Trophoblast cell (in vitro differentiated cells and primary cell): Measurements from ENCODE around the gene KLHL35.
"Not testable (repeated sequence)": the region's sequence is repeated elsewhere in the genome, so short reads cannot be mapped to it uniquely, and the experiment has no call there.

ENCODE experiments used
- DNase-seq, 2 donors: peaks; one replicate each; pipeline ENCODE4 v3.0.0-alpha.2; 2016
- H2AFZ ChIP-seq: 2 replicates; pipeline ENCODE4 v1.6.1; 2013; ENCODE audit warnings: low read length, moderate library complexity, mild to moderate bottlenecking; ENCODE audit not compliant: insufficient read depth, poor library complexity
- H2AK5ac ChIP-seq: 2 replicates; pipeline ENCODE4 v1.6.1; 2013; ENCODE audit warnings: mild to moderate bottlenecking, low read length
- H2BK120ac ChIP-seq: 2 replicates; pipeline ENCODE4 v1.6.1; 2013; ENCODE audit warnings: low read length, mild to moderate bottlenecking, moderate library complexity; ENCODE audit not compliant: insufficient read depth, poor library complexity
- H2BK12ac ChIP-seq: 2 replicates; pipeline ENCODE4 v1.6.1; 2013; ENCODE audit warnings: mild to moderate bottlenecking, low read length, moderate library complexity
- H2BK5ac ChIP-seq: 2 replicates; pipeline ENCODE4 v1.6.1; 2013; ENCODE audit warnings: low read length, low read depth, moderate library complexity, mild to moderate bottlenecking; ENCODE audit not compliant: poor library complexity
- H3K14ac ChIP-seq: 2 replicates; pipeline ENCODE4 v1.6.1; 2013; ENCODE audit warnings: mild to moderate bottlenecking, low read length
- H3K18ac ChIP-seq: 2 replicates; pipeline ENCODE4 v1.6.1; 2013; ENCODE audit warnings: mild to moderate bottlenecking, low read length
- H3K23ac ChIP-seq: 2 replicates; pipeline ENCODE4 v1.6.1; 2013; ENCODE audit warnings: low read length
- H3K27ac ChIP-seq: 2 replicates; pipeline ENCODE4 v1.5.1; 2013; ENCODE audit warnings: low read depth, mild to moderate bottlenecking, inconsistent platforms, low read length, moderate library complexity
- H3K27me3 ChIP-seq: 2 replicates; pipeline ENCODE4 v1.6.1; 2013; ENCODE audit warnings: inconsistent platforms, mild to moderate bottlenecking, low read length, moderate library complexity; ENCODE audit not compliant: insufficient read depth
- H3K36me3 ChIP-seq, 2 experiments: 1 replicate in 1 of 2; 2 replicates in 1 of 2; pipeline ENCODE4 v1.6.1; 2013; ENCODE audit warnings: low read length in 2 of 2, mild to moderate bottlenecking in 2 of 2, moderate library complexity in 1 of 2; ENCODE audit not compliant: insufficient read depth in 2 of 2, control insufficient read depth in 1 of 2
- H3K4ac ChIP-seq: 2 replicates; pipeline ENCODE4 v1.6.1; 2013; ENCODE audit warnings: low read depth, mild to moderate bottlenecking, low read length, moderate library complexity
- H3K4me1 ChIP-seq, 2 experiments: 1 replicate in 1 of 2; 2 replicates in 1 of 2; pipeline ENCODE4 v1.6.1; 2013; ENCODE audit warnings: low read length in 2 of 2, mild to moderate bottlenecking in 2 of 2, moderate library complexity in 1 of 2; ENCODE audit not compliant: insufficient read depth in 2 of 2, control insufficient read depth in 1 of 2
- H3K4me2 ChIP-seq: 2 replicates; pipeline ENCODE4 v1.6.1; 2013; ENCODE audit warnings: inconsistent platforms, mild to moderate bottlenecking, low read length, moderate library complexity
- H3K4me3 ChIP-seq: 2 replicates; pipeline ENCODE4 v1.5.1; 2013; ENCODE audit warnings: mild to moderate bottlenecking, low read depth, low read length, inconsistent platforms
- H3K79me1 ChIP-seq: one replicate; pipeline ENCODE4 v1.6.1; 2013; ENCODE audit warnings: low read length
- H3K79me2 ChIP-seq: 2 replicates; pipeline ENCODE4 v1.6.1; 2013; ENCODE audit warnings: low read length, mild to moderate bottlenecking; ENCODE audit not compliant: control insufficient read depth, insufficient read depth, poor library complexity
- H3K9ac ChIP-seq: 2 replicates; pipeline ENCODE4 v1.6.1; 2013; ENCODE audit warnings: mild to moderate bottlenecking, low read length
- H3K9me3 ChIP-seq: 2 replicates; pipeline ENCODE4 v1.6.1; 2013; ENCODE audit warnings: low read depth, mild to moderate bottlenecking, control low read depth, inconsistent platforms, low read length; ENCODE audit not compliant: insufficient read depth
- H4K12ac ChIP-seq: 2 replicates; pipeline ENCODE4 v1.6.1; 2013; ENCODE audit warnings: low read depth, mild to moderate bottlenecking, low read length, moderate library complexity
- H4K8ac ChIP-seq: 2 replicates; pipeline ENCODE4 v1.6.1; 2013; ENCODE audit warnings: low read depth, mild to moderate bottlenecking, low read length, moderate library complexity
- H4K91ac ChIP-seq: one replicate; pipeline ENCODE4 v1.6.1; 2013; ENCODE audit warnings: low read depth, mild to moderate bottlenecking, low read length, moderate library complexity
- WGBS: extraction: QIAGEN DNeasy Blood & Tissue Kit; methylation state at CpG from one replicate; pipeline ENCODE4 v1.1.7; 2013; ENCODE audit warnings: missing lambda C conversion rate; ENCODE audit not compliant: insufficient read length, insufficient coverage; ENCODE audit errors: extremely low coverage; 5-methylcytosine and 5-hydroxymethylcytosine counted together

KLHL35 gene

GRCh38 chr11:75413146-75413545 is 19.9 kb downstream of the KLHL35 start:
- H3K4me1 ChIP-seq, H2AK5ac ChIP-seq, H3K4me2 ChIP-seq, H3K18ac ChIP-seq, H3K23ac ChIP-seq, H3K79me1 ChIP-seq, H3K4ac ChIP-seq, DNase-seq, H2BK5ac ChIP-seq, H2BK120ac ChIP-seq, H4K8ac ChIP-seq, H3K4me3 ChIP-seq, H2AFZ ChIP-seq, H3K79me2 ChIP-seq, H4K91ac ChIP-seq, H3K9me3 ChIP-seq, H3K9ac ChIP-seq, H3K27ac ChIP-seq, H3K27me3 ChIP-seq, H4K12ac ChIP-seq, H2BK12ac ChIP-seq, H3K14ac ChIP-seq: not testable (repeated sequence)
- WGBS = no CpG with 5 or more reads among the region's 10 CpGs
- H3K36me3 ChIP-seq = peaks cover 24 to 45% of the 10 kb centered on the region in 2 experiments

- H3K9me3 ChIP-seq, H3K27ac ChIP-seq, H3K79me2 ChIP-seq, H3K18ac ChIP-seq, H3K4me2 ChIP-seq, H3K23ac ChIP-seq, H4K12ac ChIP-seq, H3K14ac ChIP-seq, H2BK120ac ChIP-seq, H3K4ac ChIP-seq, H2BK12ac ChIP-seq, H3K4me1 ChIP-seq, H4K8ac ChIP-seq, H2AK5ac ChIP-seq, H2AFZ ChIP-seq, H3K27me3 ChIP-seq, H3K9ac ChIP-seq, H2BK5ac ChIP-seq, H3K79me1 ChIP-seq, H3K4me3 ChIP-seq, H4K91ac ChIP-seq, DNase-seq: not testable (repeated sequence)
- H3K36me3 ChIP-seq = peaks cover 31 to 55% of the 10 kb centered on the region in 2 experiments
- no CpG with 5 or more reads among the region's 33 CpGs for WGBS
Observed at GRCh38 chr11:75409971-75410370, 23.0 kb downstream of the KLHL35 start.

- Histone ChIP-seq H3K4me3 (no peak overlapping the region), H3K4me2 (no peak overlapping the region), H2AK5ac (no peak overlapping the region), H2BK5ac (no peak overlapping the region), H3K9me3 (no peaks in the 10 kb centered on the region), H3K23ac (no peak overlapping the region), H3K27ac (no peak overlapping the region), H3K9ac (no peak overlapping the region), H3K79me2 (no peaks in the 10 kb centered on the region), H4K12ac (no peak overlapping the region), H3K18ac (no peak overlapping the region), H3K4me1 (no peaks in the 10 kb centered on the region), H3K27me3 (no peaks in the 10 kb centered on the region), H2AFZ (no peak overlapping the region), H4K91ac (no peak overlapping the region), H2BK12ac (no peak overlapping the region), H2BK120ac (no peak overlapping the region), H3K36me3 (peaks cover 33 to 58% of the 10 kb centered on the region in 2 experiments), H3K4ac (no peak overlapping the region), H3K79me1 (no peaks in the 10 kb centered on the region), H4K8ac (no peak overlapping the region), H3K14ac (no peak overlapping the region)
- WGBS = no CpG with 5 or more reads among the region's 2 CpGs
- DNase-seq = no peak
Observed at GRCh38 chr11:75408957-75409219, 24.1 kb downstream of the KLHL35 start.

GRCh38 chr11:75406338-75406777 is 26.6 kb downstream of the KLHL35 start:
- H3K9ac ChIP-seq = no peak overlapping the region
- no peak overlapping the region for H2BK120ac ChIP-seq
- H2AFZ ChIP-seq = no peak overlapping the region
- no peak overlapping the region for H3K18ac ChIP-seq
- peak in 1 of 2 donors; percentile 18 for DNase-seq
- no peak overlapping the region for H3K4me2 ChIP-seq
- H4K91ac ChIP-seq = no peak overlapping the region
- no peaks in the 10 kb centered on the region for H3K27me3 ChIP-seq
- H3K4ac ChIP-seq = no peak overlapping the region
- no peak overlapping the region for H2BK5ac ChIP-seq
- no peaks in the 10 kb centered on the region for H3K79me1 ChIP-seq
- H4K12ac ChIP-seq = no peak overlapping the region
- H3K27ac ChIP-seq = no peak overlapping the region
- peaks cover 37 to 61% of the 10 kb centered on the region in 2 experiments for H3K36me3 ChIP-seq
- H2BK12ac ChIP-seq = no peak overlapping the region
- H3K4me1 ChIP-seq = peaks cover 0 to 2% of the 10 kb centered on the region in 2 experiments
- peaks cover 7% of the 10 kb centered on the region for H3K79me2 ChIP-seq
- no peak overlapping the region for H2AK5ac ChIP-seq
- no CpG with 5 or more reads among the region's 1 CpG for WGBS
- no peak overlapping the region for H3K23ac ChIP-seq
- H3K9me3 ChIP-seq = no peaks in the 10 kb centered on the region
- no peak overlapping the region for H4K8ac ChIP-seq
- no peak overlapping the region for H3K4me3 ChIP-seq
- H3K14ac ChIP-seq = no peak overlapping the region
